Endothelial cell of hepatic sinusoid (primary cell): ENCODE measurements around the gene ITGA2.

Experiments used
- in situ Hi-C: cut with HindIII; loops from 2 replicates; pipeline ENCODE4 v1.10.0; 2017; ENCODE audit warnings: low sequenced_read_pairs

Gene ITGA2

GRCh38 chr5:52987711-52988331 is 1.3 kb upstream of the ITGA2 start:
- in situ Hi-C loops = no loop called here

- in situ Hi-C loops = no loop called here
Measured at GRCh38 chr5:52988335-52989024, 672 bp upstream of the ITGA2 start.

GRCh38 chr5:52989781-52990527 is 802 bp downstream of the ITGA2 start:
- in situ Hi-C loops = no loop called here

- in situ Hi-C loops = no loop called here
Measured at GRCh38 chr5:52990528-52990925, 1.4 kb downstream of the ITGA2 start.

GRCh38 chr5:52993367-52993766 is 4.2 kb downstream of the ITGA2 start:
- in situ Hi-C loops = no loop called here

- in situ Hi-C loops = no loop called here
Measured at GRCh38 chr5:52994266-52994665, 5.1 kb downstream of the ITGA2 start.

GRCh38 chr5:52995095-52995494 is 5.9 kb downstream of the ITGA2 start:
- in situ Hi-C loops = no loop called here

- in situ Hi-C loops = no loop called here
Measured at GRCh38 chr5:52995914-52996313, 6.8 kb downstream of the ITGA2 start.

GRCh38 chr5:52996979-52997378 is 7.8 kb downstream of the ITGA2 start:
- in situ Hi-C loops = no loop called here

GRCh38 chr5:52997424-52997823 is 8.3 kb downstream of the ITGA2 start:
- in situ Hi-C loops = no loop called here

- in situ Hi-C loops = no loop called here
Measured at GRCh38 chr5:52998552-52999313, 9.6 kb downstream of the ITGA2 start.

- in situ Hi-C loops = no loop called here
Measured at GRCh38 chr5:52999344-52999949, 10.3 kb downstream of the ITGA2 start.

- in situ Hi-C loops = no loop called here
Measured at GRCh38 chr5:53001541-53001940, 12.4 kb downstream of the ITGA2 start.

GRCh38 chr5:53002491-53002890 is 13.3 kb downstream of the ITGA2 start:
- in situ Hi-C loops = no loop called here

GRCh38 chr5:53003144-53003543 is 14.0 kb downstream of the ITGA2 start:
- in situ Hi-C loops = no loop called here

GRCh38 chr5:53006911-53007890 is 18.0 kb downstream of the ITGA2 start:
- in situ Hi-C loops = no loop called here

- in situ Hi-C loops = no loop called here
Measured at GRCh38 chr5:53008751-53009150, 19.6 kb downstream of the ITGA2 start.

GRCh38 chr5:53009816-53010215 is 20.7 kb downstream of the ITGA2 start:
- in situ Hi-C loops = no loop called here

GRCh38 chr5:53010814-53011213 is 21.7 kb downstream of the ITGA2 start:
- in situ Hi-C loops = no loop called here

GRCh38 chr5:53011233-53011632 is 22.1 kb downstream of the ITGA2 start:
- in situ Hi-C loops = no loop called here
